Mucosa of rectum (tissue), 2 donors: ENCODE data around the gene NOS3.
A peak's percentile ranks its signal among the peaks of the same experiment; 100 is the strongest.

ENCODE experiments used
- H3K27ac ChIP-seq, 2 donors: one replicate each; pipeline ENCODE4 v1.7.0; 2013; ENCODE audit warnings: inconsistent platforms in 2 of 2, low read depth in 2 of 2, low read length in 2 of 2
- H3K27me3 ChIP-seq, 2 donors: one replicate each; pipeline ENCODE4 v1.7.0; 2013; ENCODE audit warnings: low read length in 2 of 2; ENCODE audit not compliant: control insufficient read depth in 2 of 2, insufficient read depth in 2 of 2
- H3K36me3 ChIP-seq, 2 donors: one replicate each; pipeline ENCODE4 v1.7.0; 2013; ENCODE audit warnings: low read length in 2 of 2; ENCODE audit not compliant: control insufficient read depth in 2 of 2, insufficient read depth in 2 of 2
- H3K4me1 ChIP-seq, 2 donors: one replicate each; pipeline ENCODE4 v1.7.0; 2013; ENCODE audit warnings: low read length in 2 of 2, mild to moderate bottlenecking in 1 of 2; ENCODE audit not compliant: control insufficient read depth in 2 of 2, insufficient read depth in 2 of 2
- H3K4me3 ChIP-seq, 2 donors: one replicate each; pipeline ENCODE4 v1.7.0; 2013; ENCODE audit warnings: low read length in 2 of 2
- H3K9ac ChIP-seq, 2 donors: one replicate each; pipeline ENCODE4 v1.7.0; 2013; ENCODE audit warnings: low read length in 2 of 2, low read depth in 1 of 2, mild to moderate bottlenecking in 1 of 2
- H3K9me3 ChIP-seq, 2 donors: one replicate each; pipeline ENCODE4 v1.7.0; 2013; ENCODE audit warnings: low read length in 2 of 2; ENCODE audit not compliant: control insufficient read depth in 2 of 2
- donor health status: healthy.
- donor health status: Normal muscosa, but diverticular disease.

NOS3 gene

GRCh38 chr7:150946421-150947240 is 44.2 kb upstream of the NOS3 start:
- H3K36me3 ChIP-seq, result no peaks in the 10 kb centered on the region
- no peaks in the 10 kb centered on the region for H3K9me3 ChIP-seq
- no peak overlapping the region for H3K4me3 ChIP-seq
- peak overlapping the region in 1 of 2 donors; percentile 3 for H3K27ac ChIP-seq
- peaks cover 0 to 9% of the 10 kb centered on the region in 2 donors for H3K27me3 ChIP-seq
- H3K9ac ChIP-seq, result no peak overlapping the region
- peaks cover 4 to 6% of the 10 kb centered on the region in 2 donors for H3K4me1 ChIP-seq

- H3K36me3 ChIP-seq, result no peaks in the 10 kb centered on the region
- H3K27ac ChIP-seq, result no peak overlapping the region
- no peak overlapping the region for H3K4me3 ChIP-seq
- H3K9me3 ChIP-seq, result no peaks in the 10 kb centered on the region
- H3K9ac ChIP-seq, result no peak overlapping the region
- H3K27me3 ChIP-seq, result peaks cover 0 to 9% of the 10 kb centered on the region in 2 donors
- H3K4me1 ChIP-seq, result peaks cover 0 to under 1% of the 10 kb centered on the region in 2 donors
These were observed 43.5 kb upstream of the NOS3 start for GRCh38 chr7:150947241-150947745.

GRCh38 chr7:150947761-150948651 is 42.8 kb upstream of the NOS3 start:
- Histone ChIP-seq H3K4me3 (no peak overlapping the region), H3K9me3 (no peaks in the 10 kb centered on the region), H3K36me3 (no peaks in the 10 kb centered on the region), H3K9ac (no peak overlapping the region), H3K4me1 (no peaks in the 10 kb centered on the region), H3K27me3 (peaks cover 0 to 9% of the 10 kb centered on the region in 2 donors), H3K27ac (no peak overlapping the region)

- Histone ChIP-seq H3K9ac (no peak overlapping the region), H3K27ac (no peak overlapping the region), H3K9me3 (no peaks in the 10 kb centered on the region), H3K4me3 (no peak overlapping the region), H3K36me3 (no peaks in the 10 kb centered on the region), H3K4me1 (no peaks in the 10 kb centered on the region), H3K27me3 (peaks cover 0 to 9% of the 10 kb centered on the region in 2 donors)
These were observed 42.0 kb upstream of the NOS3 start for GRCh38 chr7:150948791-150949251.

- Histone ChIP-seq H3K9me3 (no peaks in the 10 kb centered on the region), H3K27ac (no peak overlapping the region), H3K4me3 (no peak overlapping the region), H3K36me3 (no peaks in the 10 kb centered on the region), H3K9ac (no peak overlapping the region), H3K27me3 (peaks cover 0 to 9% of the 10 kb centered on the region in 2 donors), H3K4me1 (peaks cover 0 to 2% of the 10 kb centered on the region in 2 donors)
These were observed 41.3 kb upstream of the NOS3 start for GRCh38 chr7:150949564-150949963.

- Histone ChIP-seq H3K27ac (no peak overlapping the region), H3K27me3 (peaks cover 0 to 9% of the 10 kb centered on the region in 2 donors), H3K9me3 (no peaks in the 10 kb centered on the region), H3K36me3 (no peaks in the 10 kb centered on the region), H3K4me1 (peaks cover 0 to 4% of the 10 kb centered on the region in 2 donors), H3K9ac (no peak overlapping the region), H3K4me3 (no peak overlapping the region)
These were observed 40.8 kb upstream of the NOS3 start for GRCh38 chr7:150949971-150950491.

- H3K36me3 ChIP-seq, result no peaks in the 10 kb centered on the region
- H3K27me3 ChIP-seq, result peaks cover 0 to 9% of the 10 kb centered on the region in 2 donors
These were observed 40.2 kb upstream of the NOS3 start for GRCh38 chr7:150950496-150951180.

GRCh38 chr7:150951181-150951520 is 39.7 kb upstream of the NOS3 start:
- H3K9me3 ChIP-seq, result no peaks in the 10 kb centered on the region
- no peak overlapping the region for H3K4me3 ChIP-seq
- H3K36me3 ChIP-seq, result no peaks in the 10 kb centered on the region
- peaks cover 0 to 9% of the 10 kb centered on the region in 2 donors for H3K27me3 ChIP-seq
- H3K9ac ChIP-seq, result no peak overlapping the region
- no peak overlapping the region for H3K27ac ChIP-seq
- peaks cover 3 to 7% of the 10 kb centered on the region in 2 donors for H3K4me1 ChIP-seq

More at GRCh38 chr7:150950496-150951180, 40.2 kb upstream of the NOS3 start:
- no peak overlapping the region for H3K4me3 ChIP-seq
- H3K9ac ChIP-seq, result no peak overlapping the region
- no peaks in the 10 kb centered on the region for H3K9me3 ChIP-seq
- H3K4me1 ChIP-seq, result peaks cover 3 to 7% of the 10 kb centered on the region in 2 donors
- H3K27ac ChIP-seq, result no peak overlapping the region

- H3K27ac ChIP-seq, result no peak overlapping the region
These were observed 39.3 kb upstream of the NOS3 start for GRCh38 chr7:150951521-150951920.

More at GRCh38 chr7:150951521-150951920, 39.3 kb upstream of the NOS3 start:
- H3K9me3 ChIP-seq, result no peaks in the 10 kb centered on the region
- H3K36me3 ChIP-seq, result no peaks in the 10 kb centered on the region
- no peak overlapping the region for H3K4me3 ChIP-seq
- peaks cover 3 to 7% of the 10 kb centered on the region in 2 donors for H3K4me1 ChIP-seq
- H3K9ac ChIP-seq, result no peak overlapping the region
- peaks cover 0 to 8% of the 10 kb centered on the region in 2 donors for H3K27me3 ChIP-seq
